Epithelial cell of proximal tubule (primary cell): ENCODE measurements around the gene VWA3B. TPM values are rescaled to one million over a fixed set of nuclear protein-coding genes. Genes with fewer than 3 reads are reported as not detected.
"Not testable (repeated sequence)": the region's sequence is repeated elsewhere in the genome, so short reads cannot be mapped to it uniquely, and the experiment has no call there.

Experiments
- DNase-seq: peaks from one replicate; pipeline ENCODE4 v3.0.0-alpha.2; 2011; ENCODE audit warnings: low read depth
- H3K4me3 ChIP-seq: 2 replicates; pipeline ENCODE4 v1.5.1; 2011; ENCODE audit warnings: low read depth, mild to moderate bottlenecking, low read length
- CTCF ChIP-seq: conservative IDR thresholded peaks from 2 replicates; pipeline ENCODE4 v1.5.1; 2012; ENCODE audit warnings: low read depth, mild to moderate bottlenecking, low read length
- total RNA-seq: library from RNA; depleted of rRNA; stranded (reverse); fragments of >200 nt; gene quantifications from 2 replicates; pipeline ENCODE4 v1.2.3, GENCODE V29; 2015

Gene VWA3B
- total RNA-seq, 1 donor from 2014 or later, result not detected

DNA sequence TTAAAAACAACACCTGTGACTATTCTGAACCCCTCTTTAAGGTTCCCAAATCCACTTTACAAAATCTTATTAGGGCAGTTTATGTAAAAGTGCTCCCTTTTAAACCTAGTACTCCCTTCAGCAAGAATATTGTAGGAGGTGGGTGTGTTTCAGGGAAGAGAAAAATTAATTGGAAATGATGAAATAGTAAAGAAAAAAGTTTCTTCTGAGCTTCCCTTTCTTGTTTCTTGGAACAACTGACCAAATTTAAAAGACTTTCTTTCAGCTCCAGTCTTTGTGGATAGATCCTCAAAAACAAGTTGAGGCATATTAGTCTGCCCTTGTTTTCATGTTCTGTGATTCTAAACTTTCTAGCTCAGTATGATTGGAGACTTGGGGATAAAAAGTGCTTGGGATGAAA lies 3.0 kb downstream of the VWA3B start:
- TF ChIP-seq CTCF, result no peak
- no peak for DNase-seq
- H3K4me3 ChIP-seq, result no peak overlapping the region

DNA sequence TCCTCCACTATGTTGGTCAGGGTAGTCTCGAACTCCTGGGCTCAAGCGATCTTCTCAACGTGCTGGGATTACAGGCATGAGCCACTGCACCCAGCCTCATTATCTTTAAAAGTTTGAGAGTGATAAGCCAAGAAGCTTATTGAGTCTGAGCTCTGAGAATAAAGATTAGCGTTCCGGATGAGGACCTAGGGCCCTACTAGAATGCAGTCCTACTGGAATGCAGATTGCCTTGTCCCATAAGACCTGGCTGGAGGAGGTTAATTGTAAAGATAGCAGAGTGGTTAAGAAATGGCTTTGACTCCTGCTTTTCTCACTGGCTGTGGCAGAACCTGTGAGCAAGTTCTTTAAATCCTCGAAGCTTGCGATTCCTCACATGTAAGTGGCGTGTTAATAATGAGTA lies 4.0 kb downstream of the VWA3B start:
- no peak overlapping the region for H3K4me3 ChIP-seq
- DNase-seq, result no peak
- no peak for TF ChIP-seq CTCF

- TF ChIP-seq CTCF, result no peak
- no peak overlapping the region for H3K4me3 ChIP-seq
- no peak for DNase-seq
These were observed 4.8 kb downstream of the VWA3B start for GRCh38 chr2:98091738-98092137.

DNA sequence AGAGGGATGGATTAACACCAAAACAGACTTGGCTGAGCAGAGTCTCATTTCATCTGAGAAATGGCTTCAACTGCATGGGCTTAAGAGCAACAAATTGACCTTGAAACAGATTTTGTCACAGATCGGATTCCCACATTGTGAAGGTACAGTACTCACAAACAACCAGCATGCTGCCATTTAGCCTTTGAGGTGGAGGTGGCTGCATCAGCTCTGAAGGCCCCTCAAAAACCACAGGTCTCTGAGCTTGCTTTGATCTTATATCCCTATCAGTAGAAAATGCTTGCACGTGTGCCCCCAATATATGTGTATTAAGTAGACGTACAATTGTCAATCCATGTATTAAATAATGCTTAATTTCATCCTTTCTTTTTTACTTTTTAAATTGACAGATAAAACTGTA lies 6.2 kb downstream of the VWA3B start:
- TF ChIP-seq CTCF, result no peak
- DNase-seq, result no peak
- H3K4me3 ChIP-seq, result no peak overlapping the region

DNA sequence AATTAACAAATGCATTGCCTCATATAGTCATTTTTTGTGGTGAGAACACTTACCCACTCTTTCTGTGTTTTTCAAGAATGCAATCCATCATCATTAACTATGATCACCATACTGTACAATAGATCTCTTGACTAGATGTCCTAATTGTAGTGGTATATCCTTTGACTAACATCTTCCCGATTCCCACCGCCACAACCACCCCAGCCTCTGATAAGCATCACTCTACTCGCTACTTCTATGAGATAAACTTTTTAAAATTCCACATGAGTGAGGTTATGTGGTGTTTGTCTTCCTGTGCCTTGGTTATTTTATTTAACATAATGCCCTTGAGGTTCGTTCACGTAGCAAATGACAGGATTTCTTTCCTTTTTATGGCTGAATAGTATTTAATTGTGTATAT lies 6.6 kb downstream of the VWA3B start:
- H3K4me3 ChIP-seq, result no peak overlapping the region
- DNase-seq, result no peak
- TF ChIP-seq CTCF, result no peak

DNA sequence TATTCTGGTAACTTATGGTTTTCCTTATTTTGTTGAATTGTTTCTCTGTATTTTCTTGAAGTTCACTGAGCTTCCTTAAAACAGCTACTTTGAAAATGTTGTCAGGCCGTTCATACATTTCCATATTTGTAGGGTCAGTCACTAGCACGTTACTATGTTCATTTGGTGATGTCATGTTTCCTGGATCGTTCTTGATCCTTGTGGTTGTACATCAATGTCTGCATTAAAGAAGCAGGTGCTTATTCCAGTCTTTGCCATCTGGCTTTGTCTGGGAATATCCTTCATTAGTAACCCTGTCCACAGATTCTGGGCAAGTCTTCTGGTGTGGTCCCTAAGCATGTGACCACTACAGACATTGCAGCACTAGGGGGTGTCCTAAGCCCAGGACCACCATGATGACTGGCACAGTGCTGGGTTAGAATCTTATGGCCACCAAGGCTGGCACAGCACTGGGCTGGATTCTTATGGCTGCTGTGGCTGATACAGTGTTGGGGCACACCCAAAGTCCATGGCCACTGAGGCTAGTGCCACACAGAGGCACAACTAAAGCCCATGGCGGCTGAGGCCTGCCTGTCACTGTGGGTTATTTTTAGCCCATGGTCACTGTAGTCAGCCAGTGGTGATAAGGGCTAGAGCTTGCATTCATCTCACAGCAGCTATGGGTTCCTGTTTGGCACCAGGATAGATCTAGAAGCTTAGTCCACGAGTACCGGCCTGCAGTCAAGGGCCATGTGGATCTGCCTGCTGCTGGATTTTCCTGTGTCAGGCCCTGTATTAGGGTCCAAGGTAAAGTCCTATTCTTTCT lies 13.2 kb downstream of the VWA3B start:
- TF ChIP-seq CTCF, result no peak
- H3K4me3 ChIP-seq, result no peak overlapping the region
- no peak for DNase-seq

DNA sequence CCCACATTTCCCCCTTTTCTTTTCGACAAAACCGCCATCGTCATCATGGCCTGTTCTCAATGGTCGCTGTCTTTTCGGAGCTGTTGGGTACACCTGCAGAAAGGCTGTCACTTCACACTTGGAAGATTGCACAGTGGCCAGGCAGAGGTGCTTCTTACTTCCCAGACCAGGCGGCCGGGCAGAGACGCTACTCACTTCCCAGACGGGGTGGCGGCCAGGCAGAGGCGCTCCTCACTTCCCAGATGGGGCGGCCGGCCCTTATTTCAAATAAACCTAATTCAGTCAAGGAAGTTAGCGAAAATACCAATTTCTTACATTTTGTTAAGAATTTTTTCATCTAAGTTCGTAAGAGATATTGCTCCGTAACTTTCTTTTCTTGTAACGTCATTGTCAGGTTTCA lies 15.3 kb downstream of the VWA3B start:
- DNase-seq, H3K4me3 ChIP-seq: not testable (repeated sequence)
